Heart right ventricle (tissue), 16 donors: Measurements from ENCODE around the gene GHDC. TPM values are rescaled to one million over a fixed set of nuclear protein-coding genes. Genes with fewer than 3 reads are reported as not detected.

ENCODE experiments used
- ATAC-seq, 8 donors: fragments of 200-7000 bp; cut with Tn5 transposase; one replicate each; pipeline ENCODE4 v1.9.1; 2020; ENCODE audit warnings: mild to moderate bottlenecking in 8 of 8, moderate library complexity in 8 of 8, moderate number of reproducible peaks in 1 of 8
- DNase-seq, 2 donors: peaks; one replicate each; pipeline ENCODE4 v3.0.0-alpha.2; 2020
- H3K27ac ChIP-seq, 10 donors: fragments of 200-600 bp; sonication (generic) in 2 of 10; one replicate each; pipeline versions ENCODE4 v1.5.0 to v1.8.0; 2020 to 2022; ENCODE audit warnings: mild to moderate bottlenecking in 3 of 10
- H3K27me3 ChIP-seq, 7 donors: fragments of 200-600 bp; one replicate each; pipeline ENCODE4 v1.8.0; 2021 to 2022; ENCODE audit warnings: mild to moderate bottlenecking in 2 of 7
- H3K36me3 ChIP-seq, 9 donors: fragments of 200-600 bp; sonication (generic) in 1 of 9; one replicate each; pipeline versions ENCODE4 v1.5.0 to v1.8.0; 2020 to 2022; ENCODE audit warnings: mild to moderate bottlenecking in 2 of 9
- H3K4me1 ChIP-seq, 9 donors: fragments of 200-600 bp; sonication (generic) in 1 of 9; one replicate each; pipeline versions ENCODE4 v1.5.0 to v1.8.0; 2020 to 2022; ENCODE audit warnings: mild to moderate bottlenecking in 4 of 9
- H3K4me3 ChIP-seq, 10 donors: fragments of 200-600 bp; sonication (generic) in 2 of 10; one replicate each; pipeline versions ENCODE4 v1.5.0 to v1.8.0; 2020 to 2022; ENCODE audit warnings: mild to moderate bottlenecking in 7 of 10, moderate library complexity in 2 of 10
- H3K9me3 ChIP-seq, 11 donors: fragments of 200-600 bp in 10 of 11; sonication (generic) in 2 of 11; one replicate each; pipeline versions ENCODE4 v1.5.0 to v1.8.0; 2013 to 2022; ENCODE audit warnings: mild to moderate bottlenecking in 2 of 11, control low read depth in 1 of 11, moderate library complexity in 1 of 11
- WGBS, 2 donors: extraction: QIAGEN DNeasy Blood & Tissue Kit; methylation state at CpG; one replicate each; pipeline ENCODE4 v1.1.7; 2013; ENCODE audit warnings: inconsistent platforms in 1 of 2; 5-methylcytosine and 5-hydroxymethylcytosine counted together
- intact Hi-C, 10 donors: fragments of 100-400 bp; cut with DNase I; formaldehyde crosslinking; loops; one replicate each; pipeline versions ENCODE4 v1.11.1 to v1.14.2; 2022
- polyA plus RNA-seq, 2 donors: library from polyadenylated mRNA; stranded (reverse); fragments of 200-250 nt; gene quantifications; one replicate each; pipeline ENCODE4 v1.2.3, GENCODE V29; 2013
- total RNA-seq, 10 donors: library from RNA; stranded (reverse); fragmentation: NEBNext Ultra II Directional in 3 of 10; extraction: Animal tissue kit (Norgen Biotek cat#: 25700) in 3 of 10; gene quantifications; one replicate each; pipeline versions ENCODE4 v1.2.1 to v1.2.4, GENCODE V29; 2021 to 2023
- TF ChIP-seq, protein P1 (sequence below), 9 donors: fragments of 200-600 bp; sonication (generic) in 2 of 9; IDR thresholded peaks; one replicate each; pipeline versions ENCODE4 v1.5.0 to v1.8.0; 2021 to 2022; ENCODE audit warnings: antibody characterized with exemption in 9 of 9, mild to moderate bottlenecking in 5 of 9, moderate library complexity in 1 of 9
- donor health status: Arrhythmogenic right ventricular cardiomyopathy.
- donor health status: ischemic (EF 13 %, LVEDD 7.1; RV severe dilation, severe dysfunction).
- donor health status: healthy with polysubstance abuse.
- donor health status: DM: no; HTN: yes; CAD: no.
- donor health status: DM: no; HTN: no; CAD: no.
- donor health status: ischemic (EF 25% LVEDD 6.9; RV normal size, moderate dysfunction).
- donor health status: ischemic (EF 25% LVEDD 5.7; RV mildly dilated, moderate dysfunction).
- donor health status: healthy.
- donor health status: DM: yes; HTN: yes; CAD: no.
- donor health status: Ischemic cardiomyopathy.
- donor health status: ischemic (EF 35%, LVEDD 5.7; RV mildly dilated, moderate dysfunction).
- donor health status: nonischemic (EF 11% LVEDD 7.7; RV severe dilation, severe dysfunction).
- donor health status: DM: yes; HTN: yes; CAD: no.
- donor health status: PGD.
- donor health status: ischemic (EF 29% LVEDD 5.4; RV normal size, mild dysfunction).
- donor health status: nonischemic (EF 23%, LVEDD 6.1; RV moderate dilation, normal function).

GHDC gene
- total and polyA plus RNA-seq, 12 donors, result 4.6 to 11.5 (median 6.5) TPM

DNA sequence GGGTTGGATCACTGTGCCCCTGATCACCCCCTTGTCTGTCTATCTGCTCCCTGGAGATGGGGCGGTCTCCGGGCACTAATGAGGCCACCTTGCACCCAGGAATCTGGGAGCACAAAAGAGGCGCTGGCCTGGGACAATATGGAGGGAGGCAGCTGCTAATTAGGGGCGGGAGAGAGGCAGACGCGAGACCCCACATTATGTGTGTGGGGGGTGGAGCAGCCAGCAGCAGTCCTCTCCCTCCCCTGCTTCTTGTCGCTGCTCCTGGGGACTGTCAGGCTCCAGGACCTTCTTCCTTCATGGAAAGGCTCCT, 8.7 kb downstream of the GHDC start:
- Histone ChIP-seq H3K36me3 (peaks cover 0 to 7% (median 0%) of the 10 kb centered on the region in 9 donors), H3K27ac (no peak overlapping the region), H3K9me3 (no peaks in the 10 kb centered on the region), H3K4me1 (peaks cover 0 to 52% (median 31%) of the 10 kb centered on the region in 9 donors), H3K4me3 (no peak overlapping the region), H3K27me3 (peaks cover 0 to 19% (median 13%) of the 10 kb centered on the region in 7 donors)
- TF ChIP-seq, protein P1, sequence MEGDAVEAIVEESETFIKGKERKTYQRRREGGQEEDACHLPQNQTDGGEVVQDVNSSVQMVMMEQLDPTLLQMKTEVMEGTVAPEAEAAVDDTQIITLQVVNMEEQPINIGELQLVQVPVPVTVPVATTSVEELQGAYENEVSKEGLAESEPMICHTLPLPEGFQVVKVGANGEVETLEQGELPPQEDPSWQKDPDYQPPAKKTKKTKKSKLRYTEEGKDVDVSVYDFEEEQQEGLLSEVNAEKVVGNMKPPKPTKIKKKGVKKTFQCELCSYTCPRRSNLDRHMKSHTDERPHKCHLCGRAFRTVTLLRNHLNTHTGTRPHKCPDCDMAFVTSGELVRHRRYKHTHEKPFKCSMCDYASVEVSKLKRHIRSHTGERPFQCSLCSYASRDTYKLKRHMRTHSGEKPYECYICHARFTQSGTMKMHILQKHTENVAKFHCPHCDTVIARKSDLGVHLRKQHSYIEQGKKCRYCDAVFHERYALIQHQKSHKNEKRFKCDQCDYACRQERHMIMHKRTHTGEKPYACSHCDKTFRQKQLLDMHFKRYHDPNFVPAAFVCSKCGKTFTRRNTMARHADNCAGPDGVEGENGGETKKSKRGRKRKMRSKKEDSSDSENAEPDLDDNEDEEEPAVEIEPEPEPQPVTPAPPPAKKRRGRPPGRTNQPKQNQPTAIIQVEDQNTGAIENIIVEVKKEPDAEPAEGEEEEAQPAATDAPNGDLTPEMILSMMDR (IDR thresholded peaks at IDR 0.05), result no peak
- 74 to 77% methylated on average over 7 of the region's 7 CpGs for WGBS, 2 donors
- intact Hi-C loops, result loop anchor here in 2 of 10 donors (2.0 to 10.0 kb wide), 4 partner anchors 21 to 339 kb away; partner anchors contain the start of gene NKIRAS2 (in 1 of the 2)
- DNase-seq (no peak), ATAC-seq (no peak)

DNA sequence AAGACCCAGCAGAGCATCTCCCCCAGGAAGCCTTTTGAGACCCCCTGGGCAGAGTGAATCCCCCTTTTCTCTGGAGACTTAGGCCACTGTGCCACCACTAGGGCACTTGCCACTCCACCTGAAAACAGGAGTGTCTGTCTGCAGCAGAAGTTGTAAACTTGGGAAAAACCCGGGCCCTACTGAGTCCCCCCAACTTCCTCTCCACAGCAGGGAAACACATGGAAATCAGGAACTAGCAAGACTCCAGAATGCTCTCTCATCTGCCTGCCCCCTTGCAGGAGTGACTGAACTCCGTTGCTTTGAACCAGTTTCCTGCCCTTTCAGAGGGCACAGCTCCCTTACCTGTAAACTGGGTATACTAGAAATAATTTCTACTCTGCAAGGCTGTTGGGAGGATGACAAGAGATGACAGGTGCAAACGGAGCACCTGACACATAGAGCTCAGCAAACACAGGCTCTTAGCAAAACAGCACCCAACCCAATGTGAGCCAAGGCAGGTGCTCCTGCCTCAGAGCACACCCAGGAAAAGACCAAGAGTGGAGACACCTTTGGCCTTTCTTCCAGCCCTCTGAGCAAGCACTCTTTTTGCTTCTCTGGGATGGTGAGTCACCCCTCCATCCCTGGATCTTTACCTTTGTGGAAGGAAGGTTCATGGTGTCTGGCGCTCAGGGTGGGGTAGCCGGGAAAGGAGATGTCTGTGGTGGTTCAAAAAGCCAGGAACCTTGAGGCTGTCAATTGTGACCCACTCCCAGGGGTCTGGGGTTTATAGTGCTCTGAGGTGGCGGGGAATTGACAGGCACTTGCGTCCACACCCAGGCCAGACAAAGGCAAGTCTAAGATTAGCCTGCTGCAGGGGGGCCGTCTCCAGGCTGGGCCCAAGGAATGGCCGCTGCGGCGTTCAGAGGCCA, 9.3 kb downstream of the GHDC start, which contains the start of gene HCRT:
TSS of gene HCRT (minus strand) at position 740 of the 908 bp plus-strand sequence. CDS start at position 653, 87 bp downstream.
- peak within 1 kb of the TSS; percentile 19 to 68 (median 58) for H3K4me3 ChIP-seq
- H3K36me3 ChIP-seq, result peaks cover 0 to 3% (median 0%) of the 10 kb centered on the region in 9 donors
- H3K27ac ChIP-seq, result peak within 1 kb of the TSS in 9 of 10 donors; percentile 29 to 91 (median 76)
- 76 to 81% methylated on average over 11 of the region's 11 CpGs for WGBS, 2 donors
- TF ChIP-seq, protein P1 (IDR thresholded peaks at IDR 0.05), result no peak
- H3K4me1 ChIP-seq, result peaks cover 0 to 58% (median 35%) of the 10 kb centered on the region in 9 donors
- ATAC-seq, result no peak
- H3K9me3 ChIP-seq, result no peaks in the 10 kb centered on the region
- DNase-seq, result no peak
- H3K27me3 ChIP-seq, result peaks cover 0 to 25% (median 17%) of the 10 kb centered on the region in 7 donors
- intact Hi-C loops, result loop anchor here in 7 of 10 donors (2.0 to 10.0 kb wide), 9 partner anchors 22 to 340 kb away; partner anchors contain the start of genes HSPB9 (in 2 of the 7), KAT2A (in 2 of the 7) and NKIRAS2 (in 1 of the 7)

DNA sequence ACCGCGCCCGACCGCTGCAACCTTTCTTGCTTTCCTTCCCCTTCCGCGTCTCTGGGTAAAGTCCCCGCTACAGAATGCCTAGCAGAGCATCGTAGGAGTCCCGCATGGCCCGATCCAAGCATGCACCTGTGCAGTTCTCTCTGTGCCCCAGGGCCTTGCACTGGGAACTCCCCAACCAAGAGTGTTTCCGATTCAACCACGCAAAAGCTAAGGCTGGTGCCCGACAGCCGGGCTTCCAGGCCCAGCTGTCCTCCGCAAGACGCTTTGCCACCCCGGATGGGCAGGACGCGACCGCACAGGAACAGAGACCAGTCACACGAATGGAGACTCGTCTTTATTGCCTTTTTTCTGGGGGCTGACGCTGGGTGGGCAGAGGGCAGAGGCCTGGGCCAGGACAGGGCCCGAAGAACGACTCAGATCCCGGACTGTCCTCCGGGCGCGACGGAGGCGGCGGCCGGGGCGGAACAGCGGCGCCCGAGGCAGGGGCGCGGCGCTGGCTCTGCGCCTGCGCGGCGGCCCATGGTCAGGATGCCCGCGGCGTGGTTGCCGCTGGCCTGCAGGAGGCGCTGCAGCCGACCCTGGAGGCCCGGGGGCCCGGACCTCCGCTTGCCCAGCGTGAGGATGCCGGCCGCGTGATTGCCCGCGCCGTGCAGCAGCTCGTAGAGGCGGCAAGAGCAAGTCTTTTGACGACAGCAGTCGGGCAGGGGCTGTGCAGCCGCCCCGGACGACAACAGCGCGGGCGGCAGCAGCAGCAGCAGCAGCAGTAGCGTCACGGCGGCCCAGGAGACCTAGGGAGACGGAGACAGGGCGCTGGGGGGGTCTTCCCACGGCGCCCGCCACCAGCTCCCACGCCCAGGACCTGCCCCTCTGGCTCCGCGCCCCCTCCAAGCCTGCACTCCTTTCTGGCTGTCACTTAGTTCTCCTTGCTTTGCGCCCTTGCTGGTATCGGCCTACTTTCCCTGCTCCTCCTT, 10.3 kb downstream of the GHDC start:
- 5% methylated on average over 80 to 83 of the region's 83 CpGs for WGBS, 2 donors
- no peaks in the 10 kb centered on the region for H3K36me3 ChIP-seq
- ATAC-seq (peak; percentile 76 to 88 (median 85)), DNase-seq (peak; percentile 61 to 84)
- H3K27ac ChIP-seq, result peak overlapping the region in 9 of 10 donors; percentile 61 to 91 (median 79)
- intact Hi-C loops, result loop anchor here in 7 of 10 donors (2.0 to 10.0 kb wide), 8 partner anchors 23 to 341 kb away; partner anchors contain the start of genes HSPB9 (in 2 of the 7), KAT2A (in 2 of the 7) and NKIRAS2 (in 1 of the 7)
- H3K4me3 ChIP-seq, result peak overlapping the region; percentile 34 to 68 (median 58)
- H3K4me1 ChIP-seq, result peaks cover 0 to 57% (median 35%) of the 10 kb centered on the region in 9 donors
- peaks cover 0 to 28% (median 17%) of the 10 kb centered on the region in 7 donors for H3K27me3 ChIP-seq
- no peaks in the 10 kb centered on the region for H3K9me3 ChIP-seq
- TF ChIP-seq, protein P1 (IDR thresholded peaks at IDR 0.05), result peak; percentile 73 to 98 (median 86)
